Heart left ventricle (tissue), 16 donors: ENCODE data around the gene SH3BP2. TPM values are rescaled to one million over a fixed set of nuclear protein-coding genes. Genes with fewer than 3 reads are reported as not detected.
A peak's percentile ranks its signal among the peaks of the same experiment; 100 is the strongest.
"Not testable (repeated sequence)": the region's sequence is repeated elsewhere in the genome, so short reads cannot be mapped to it uniquely, and the experiment has no call there.

ENCODE experiments used
- ATAC-seq, 4 donors: fragments of 200-7000 bp; cut with Tn5 transposase; one replicate each; pipeline ENCODE4 v1.9.1; 2020 to 2022; ENCODE audit warnings: moderate library complexity in 4 of 4, mild to moderate bottlenecking in 3 of 4, moderate number of reproducible peaks in 1 of 4
- DNase-seq, 5 donors: peaks; one replicate each; pipeline ENCODE4 v3.0.0-alpha.2; 2020
- H3K27ac ChIP-seq, 12 donors: fragments of 200-600 bp; sonication (generic) in 4 of 12; one replicate each; pipeline versions ENCODE4 v1.5.0 to v1.8.0; 2016 to 2022; ENCODE audit warnings: mild to moderate bottlenecking in 2 of 12
- H3K27me3 ChIP-seq, 9 donors: fragments of 200-600 bp; sonication (generic) in 2 of 9; one replicate each; pipeline versions ENCODE4 v1.5.1 to v1.8.0; 2016 to 2022; ENCODE audit warnings: mild to moderate bottlenecking in 3 of 9
- H3K36me3 ChIP-seq, 9 donors: fragments of 200-600 bp; sonication (generic) in 2 of 9; one replicate each; pipeline versions ENCODE4 v1.5.0 to v1.8.0; 2018 to 2022; ENCODE audit warnings: mild to moderate bottlenecking in 2 of 9
- H3K4me1 ChIP-seq, 12 donors: fragments of 200-600 bp; sonication (generic) in 4 of 12; one replicate each; pipeline versions ENCODE4 v1.5.0 to v1.8.0; 2016 to 2022; ENCODE audit warnings: mild to moderate bottlenecking in 3 of 12
- H3K4me3 ChIP-seq, 12 donors: fragments of 200-600 bp; sonication (generic) in 4 of 12; one replicate each; pipeline versions ENCODE4 v1.5.0 to v1.8.0; 2017 to 2022; ENCODE audit warnings: mild to moderate bottlenecking in 9 of 12, moderate library complexity in 4 of 12
- H3K9me3 ChIP-seq, 12 donors: fragments of 200-600 bp; sonication (generic) in 4 of 12; one replicate each; pipeline versions ENCODE4 v1.5.0 to v1.8.0; 2016 to 2022; ENCODE audit warnings: mild to moderate bottlenecking in 1 of 12
- CTCF ChIP-seq, 12 donors: fragments of 200-600 bp; sonication (generic) in 4 of 12; IDR thresholded peaks; one replicate each; pipeline versions ENCODE4 v1.5.0 to v1.8.0; 2018 to 2022; ENCODE audit warnings: antibody characterized with exemption in 12 of 12, mild to moderate bottlenecking in 5 of 12
- POLR2A ChIP-seq, 2 donors: fragments of 450-650 bp; IDR thresholded peaks; one replicate each; pipeline ENCODE4 v1.6.1; 2017; ENCODE audit warnings: antibody characterized with exemption in 2 of 2, mild to moderate bottlenecking in 2 of 2, moderate library complexity in 2 of 2
- WGBS, 4 donors: extraction: QIAGEN DNeasy Blood & Tissue Kit in 2 of 4; methylation state at CpG; one replicate each; pipeline versions ENCODE4 v1.1.5 to v1.1.7; 2013 to 2018; 5-methylcytosine and 5-hydroxymethylcytosine counted together
- intact Hi-C, 10 donors: fragments of 100-400 bp; cut with DNase I; formaldehyde crosslinking; loops; one replicate each; pipeline versions ENCODE4 v1.11.1 to v1.14.2; 2022
- polyA plus RNA-seq, 2 donors: library from polyadenylated mRNA; stranded (reverse); fragments of 200-250 nt; gene quantifications; one replicate each; pipeline ENCODE4 v1.2.3, GENCODE V29; 2013
- total RNA-seq, 9 donors: library from RNA; depleted of rRNA in 2 of 9; stranded (reverse); fragments of >200 nt in 2 of 9; fragmentation: NEBNext Ultra II Directional in 3 of 9; extraction: Animal tissue kit (Norgen Biotek cat#: 25700) in 3 of 9; gene quantifications; one replicate each; pipeline versions ENCODE4 v1.1.0 to v1.2.4, GENCODE V29; 2016 to 2023
- donor health status: ischemic (EF 13 %, LVEDD 7.1; RV severe dilation, severe dysfunction).
- donor health status: healthy with polysubstance abuse.
- donor health status: DM: no; HTN: yes; CAD: no.
- donor health status: DM: no; HTN: no; CAD: no.
- donor health status: ischemic (EF 25% LVEDD 6.9; RV normal size, moderate dysfunction).
- donor health status: ischemic (EF 25% LVEDD 5.7; RV mildly dilated, moderate dysfunction).
- donor health status: healthy.
- donor health status: DM: yes; HTN: yes; CAD: no.
- donor health status: ischemic (EF 35%, LVEDD 5.7; RV mildly dilated, moderate dysfunction).
- donor health status: nonischemic (EF 11% LVEDD 7.7; RV severe dilation, severe dysfunction).
- donor health status: DM: yes; HTN: yes; CAD: no.
- donor health status: PGD.
- donor health status: ischemic (EF 29% LVEDD 5.4; RV normal size, mild dysfunction).
- donor health status: nonischemic (EF 23%, LVEDD 6.1; RV moderate dilation, normal function).

Gene SH3BP2
- total and polyA plus RNA-seq, 11 donors, result 10.4 to 70.2 (median 23.5) TPM

DNA sequence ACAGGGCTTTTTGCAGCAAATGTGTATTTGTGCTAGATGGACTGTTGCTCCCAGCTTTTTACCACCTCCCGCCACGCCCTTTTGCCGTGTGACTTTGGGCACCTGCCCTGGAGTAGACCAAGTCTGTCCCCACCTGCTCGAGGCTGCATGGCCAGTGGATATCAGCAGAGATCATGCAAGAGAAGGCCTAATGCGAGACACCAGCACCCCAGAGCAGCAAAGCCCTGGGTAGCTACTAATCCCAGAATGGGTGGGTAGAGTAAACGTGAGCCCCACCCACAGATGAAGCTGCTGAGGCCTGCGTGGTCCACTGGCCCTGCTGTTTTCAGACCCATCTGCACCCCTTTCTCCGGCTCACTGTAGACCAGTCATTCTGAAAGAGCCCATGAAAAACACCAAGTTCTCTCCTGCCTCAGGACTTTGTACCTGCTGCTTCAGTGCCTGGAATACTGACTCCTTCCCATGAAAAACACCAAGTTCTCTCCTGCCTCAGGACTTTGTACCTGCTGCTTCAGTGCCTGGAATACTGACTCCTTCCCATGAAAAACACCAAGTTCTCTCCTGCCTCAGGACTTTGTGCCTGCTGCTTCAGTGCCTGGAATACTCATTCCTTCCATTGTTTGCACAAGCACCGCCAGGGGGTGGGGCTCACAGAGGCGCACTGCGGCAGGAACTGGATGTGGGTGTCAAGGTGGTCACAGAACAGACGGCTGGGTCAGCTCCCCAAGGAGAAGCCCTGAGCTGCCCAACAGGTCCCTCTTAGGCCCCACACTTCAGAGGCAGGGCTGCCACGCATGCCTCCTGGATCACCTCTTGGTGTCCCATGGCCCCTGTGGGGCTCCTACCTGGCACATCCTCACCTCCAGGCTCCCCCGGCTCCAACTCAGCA is 31.6 kb upstream of the SH3BP2 start:
- Histone ChIP-seq H3K36me3 (no peaks in the 10 kb centered on the region), H3K4me3 (no peak overlapping the region), H3K27me3 (no peaks in the 10 kb centered on the region), H3K9me3 (no peaks in the 10 kb centered on the region), H3K4me1 (peaks cover 0 to 20% (median 7%) of the 10 kb centered on the region in 12 donors), H3K27ac (no peak overlapping the region)
- 80 to 81% (median 80%) methylated on average over 11 to 14 of the region's 14 CpGs for WGBS, 4 donors
- no peak for DNase-seq
- TF ChIP-seq POLR2A (IDR thresholded peaks at IDR 0.05) (no peak), CTCF (IDR thresholded peaks at IDR 0.05) (peak in 4 of 12 donors; percentile 7 to 28 (median 10))
- ATAC-seq, result peak in 1 of 4 donors; percentile 23
- intact Hi-C loops, result loop anchor here in 9 of 10 donors (5.0 to 10.0 kb wide), 15 partner anchors 46 to 281 kb away; partner anchors contain the start of gene ADD1 (in 4 of the 9)

- Histone ChIP-seq H3K4me3 (no peak overlapping the region), H3K9me3 (peaks cover 0 to 3% (median 0%) of the 10 kb centered on the region in 12 donors), H3K27me3 (no peaks in the 10 kb centered on the region), H3K4me1 (peaks cover 0 to 14% (median 2%) of the 10 kb centered on the region in 12 donors), H3K27ac (no peak overlapping the region), H3K36me3 (no peaks in the 10 kb centered on the region)
- WGBS, 4 donors, result 63 to 72% (median 67%) methylated on average over 4 to 5 of the region's 5 CpGs
- ATAC-seq, result no peak
- TF ChIP-seq CTCF (IDR thresholded peaks at IDR 0.05) (no peak), POLR2A (IDR thresholded peaks at IDR 0.05) (no peak)
- intact Hi-C loops, result loop anchor here in 9 of 10 donors (5.0 to 10.0 kb wide), 15 partner anchors 45 to 280 kb away; partner anchors contain the start of gene ADD1 (in 4 of the 9)
- no peak for DNase-seq
Measured at GRCh38 chr4:2762048-2762447, 30.8 kb upstream of the SH3BP2 start.

DNA sequence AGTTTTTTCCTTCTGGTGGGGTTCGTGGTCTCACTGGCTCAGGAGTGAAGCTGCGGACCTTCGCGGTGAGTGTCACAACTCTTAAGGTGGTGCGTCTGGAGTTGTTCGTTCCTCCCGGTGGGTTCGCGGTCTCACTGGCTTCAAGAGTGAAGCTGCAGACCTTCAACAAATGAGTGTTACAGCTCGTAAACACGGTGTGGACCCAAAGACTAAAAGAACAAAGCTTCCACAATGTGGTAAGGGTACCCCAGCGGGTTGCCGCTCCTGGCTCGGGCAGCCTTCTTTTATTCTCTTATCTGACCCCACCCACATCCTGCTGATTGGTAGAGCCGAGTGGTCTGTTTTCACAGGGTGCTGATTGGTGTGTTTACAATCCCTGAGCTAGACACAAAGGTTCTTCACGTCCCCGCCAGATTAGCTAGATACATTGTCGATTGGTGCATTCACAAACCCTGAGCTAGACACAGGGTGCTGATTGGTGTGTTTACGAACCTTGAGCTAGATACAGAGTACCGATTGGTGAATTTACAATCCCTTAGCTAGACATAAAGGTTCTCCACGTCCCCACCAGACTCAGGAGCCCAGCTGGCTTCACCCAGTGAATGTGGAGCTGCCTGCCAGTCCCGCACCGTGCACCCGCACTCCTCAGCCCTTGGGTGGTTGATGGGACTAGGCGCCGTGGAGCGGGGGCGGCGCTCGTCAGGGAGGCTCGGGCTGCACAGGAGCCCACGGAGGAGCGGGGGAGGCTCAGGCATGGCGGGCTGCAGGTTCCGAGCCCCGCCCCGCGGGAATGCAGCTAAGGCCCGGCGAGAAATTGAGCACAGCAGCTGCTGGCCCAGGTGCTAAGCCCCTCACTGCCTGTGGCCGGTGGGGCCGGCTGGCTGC is 30.2 kb upstream of the SH3BP2 start:
- not testable (repeated sequence) for H3K4me3 ChIP-seq, H3K36me3 ChIP-seq, ATAC-seq, H3K27me3 ChIP-seq, H3K9me3 ChIP-seq, H3K27ac ChIP-seq, DNase-seq
- H3K4me1 ChIP-seq, result peaks cover 0 to 16% (median 5%) of the 10 kb centered on the region in 12 donors
- WGBS, 4 donors, result 95 to 97% (median 96%) methylated on average over 21 to 42 of the region's 42 CpGs
- intact Hi-C loops, result loop anchor here in 9 of 10 donors (5.0 to 10.0 kb wide), 15 partner anchors 45 to 280 kb away; partner anchors contain the start of gene ADD1 (in 4 of the 9)

GRCh38 chr4:2763511-2763967 is 29.3 kb upstream of the SH3BP2 start:
- H3K27me3 ChIP-seq, result no peaks in the 10 kb centered on the region
- peak overlapping the region; percentile 6 to 76 (median 57) for H3K4me3 ChIP-seq
- H3K27ac ChIP-seq, result peak overlapping the region in 11 of 12 donors; percentile 24 to 81 (median 68)
- peaks cover 0 to 22% (median 9%) of the 10 kb centered on the region in 12 donors for H3K4me1 ChIP-seq
- intact Hi-C loops, result loop anchor here in 9 of 10 donors (5.0 to 10.0 kb wide), 15 partner anchors 44 to 279 kb away; partner anchors contain the start of gene ADD1 (in 4 of the 9)
- ATAC-seq (peak in 2 of 4 donors; percentile 1 to 54), DNase-seq (peak in 2 of 5 donors; percentile 42 to 57)
- H3K9me3 ChIP-seq, result peaks cover 0 to 3% (median 0%) of the 10 kb centered on the region in 12 donors
- no peaks in the 10 kb centered on the region for H3K36me3 ChIP-seq
- TF ChIP-seq CTCF (IDR thresholded peaks at IDR 0.05) (no peak), POLR2A (IDR thresholded peaks at IDR 0.05) (no peak)
- WGBS, 4 donors, result 44 to 67% (median 58%) methylated on average over 12 to 23 of the region's 23 CpGs
